GM15510 (cell line): ENCODE measurements around the gene CKM.

Source experiments
- POLR2A ChIP-seq: IDR thresholded peaks from 3 replicates; pipeline ENCODE4 v1.6.1; 2011; ENCODE audit warnings: borderline replicate concordance; ENCODE audit not compliant: insufficient read length; ENCODE audit errors: extremely low read depth

The CKM gene

GRCh38 chr19:45322744-45323281 lies at the start of gene CKM:
CKM (minus strand) TSS chr19:45322875; CDS start chr19:45319713, 3,162 bp downstream.
- TF ChIP-seq POLR2A: no peak

GRCh38 chr19:45370410-45371204 lies 47.9 kb upstream of the CKM start, which contains the start of gene ERCC2:
ERCC2 (minus strand) TSS chr19:45370573; CDS start chr19:45370540, 33 bp downstream.
- peak; percentile 58 for TF ChIP-seq POLR2A

GRCh38 chr19:45368737-45369340 lies 46.2 kb upstream of the CKM start:
- TF ChIP-seq POLR2A: no peak

- no peak for TF ChIP-seq POLR2A
These were observed 45.5 kb upstream of the CKM start for GRCh38 chr19:45368127-45368526.

GRCh38 chr19:45364696-45365095 lies 42.0 kb upstream of the CKM start:
- TF ChIP-seq POLR2A: no peak

- no peak for TF ChIP-seq POLR2A
These were observed 41.3 kb upstream of the CKM start for GRCh38 chr19:45363861-45364459.

- TF ChIP-seq POLR2A: no peak
These were observed 39.6 kb upstream of the CKM start for GRCh38 chr19:45362291-45362690.

- no peak for TF ChIP-seq POLR2A
These were observed 38.9 kb upstream of the CKM start for GRCh38 chr19:45361608-45362007.

- no peak for TF ChIP-seq POLR2A
These were observed 35.6 kb upstream of the CKM start for GRCh38 chr19:45358213-45358792.

GRCh38 chr19:45357445-45357783 lies 34.7 kb upstream of the CKM start:
- TF ChIP-seq POLR2A: no peak

- TF ChIP-seq POLR2A: no peak
These were observed 34.2 kb upstream of the CKM start for GRCh38 chr19:45356760-45357444.

- TF ChIP-seq POLR2A: no peak
These were observed 33.2 kb upstream of the CKM start for GRCh38 chr19:45355910-45356309.

GRCh38 chr19:45355402-45355801 lies 32.7 kb upstream of the CKM start:
- TF ChIP-seq POLR2A: no peak

GRCh38 chr19:45354241-45354842 lies 31.7 kb upstream of the CKM start:
- TF ChIP-seq POLR2A: no peak

GRCh38 chr19:45352914-45353796 lies 30.5 kb upstream of the CKM start:
- TF ChIP-seq POLR2A: no peak
